GM12892 (cell line): Measurements from ENCODE around the gene PCDH19.

Experiments used
- POLR2A ChIP-seq: IDR thresholded peaks from 2 replicates; pipeline ENCODE4 v1.6.1; 2011; ENCODE audit warnings: low read depth, low read length, control low read depth
- POLR2AphosphoS5 ChIP-seq: IDR thresholded peaks from 2 replicates; pipeline ENCODE4 v1.6.1; 2011; ENCODE audit warnings: low read depth, low read length, control low read depth

- TF ChIP-seq POLR2AphosphoS5 = no peak
- TF ChIP-seq POLR2A = no peak
These were observed 53.6 kb downstream of the PCDH19 start for GRCh38 chrX:100356351-100356896.
